Effector memory CD8-positive, alpha-beta T cell (primary cell): ENCODE data around the gene CCDC33.
A peak's percentile ranks its signal among the peaks of the same experiment; 100 is the strongest.

Source experiments
- ATAC-seq: fragments of 150-1000 bp; cut with Tn5 transposase; replicated peaks from 2 replicates; pipeline ENCODE4 v1.10.0; 2021; ENCODE audit warnings: mild to moderate bottlenecking, moderate library complexity
- DNase-seq, 3 experiments: peaks; one replicate each; pipeline ENCODE4 v3.0.0; 2021
- H3K27ac Mint-ChIP-seq, 2 donors: one replicate each; pipeline ENCODE4 v1.8.0; 2022; ENCODE audit warnings: mild to moderate bottlenecking in 2 of 2, mixed read lengths in 2 of 2, moderate library complexity in 2 of 2
- H3K27me3 Mint-ChIP-seq, 2 donors: one replicate each; pipeline ENCODE4 v1.8.0; 2022; ENCODE audit warnings: mixed read lengths in 2 of 2
- H3K36me3 Mint-ChIP-seq: one replicate; pipeline ENCODE4 v1.8.0; 2022; ENCODE audit warnings: mild to moderate bottlenecking, moderate library complexity, mixed read lengths; ENCODE audit not compliant: insufficient read depth
- H3K4me1 Mint-ChIP-seq, 2 donors: one replicate each; pipeline ENCODE4 v1.8.0; 2022; ENCODE audit warnings: low read depth in 2 of 2, mixed read lengths in 2 of 2
- H3K4me3 Mint-ChIP-seq, 2 donors: one replicate each; pipeline ENCODE4 v1.8.0; 2022; ENCODE audit warnings: mild to moderate bottlenecking in 2 of 2, mixed read lengths in 2 of 2, moderate library complexity in 2 of 2
- H3K9me3 Mint-ChIP-seq, 2 donors: one replicate each; pipeline ENCODE4 v1.8.0; 2022; ENCODE audit warnings: mixed read lengths in 2 of 2

Gene CCDC33

DNA sequence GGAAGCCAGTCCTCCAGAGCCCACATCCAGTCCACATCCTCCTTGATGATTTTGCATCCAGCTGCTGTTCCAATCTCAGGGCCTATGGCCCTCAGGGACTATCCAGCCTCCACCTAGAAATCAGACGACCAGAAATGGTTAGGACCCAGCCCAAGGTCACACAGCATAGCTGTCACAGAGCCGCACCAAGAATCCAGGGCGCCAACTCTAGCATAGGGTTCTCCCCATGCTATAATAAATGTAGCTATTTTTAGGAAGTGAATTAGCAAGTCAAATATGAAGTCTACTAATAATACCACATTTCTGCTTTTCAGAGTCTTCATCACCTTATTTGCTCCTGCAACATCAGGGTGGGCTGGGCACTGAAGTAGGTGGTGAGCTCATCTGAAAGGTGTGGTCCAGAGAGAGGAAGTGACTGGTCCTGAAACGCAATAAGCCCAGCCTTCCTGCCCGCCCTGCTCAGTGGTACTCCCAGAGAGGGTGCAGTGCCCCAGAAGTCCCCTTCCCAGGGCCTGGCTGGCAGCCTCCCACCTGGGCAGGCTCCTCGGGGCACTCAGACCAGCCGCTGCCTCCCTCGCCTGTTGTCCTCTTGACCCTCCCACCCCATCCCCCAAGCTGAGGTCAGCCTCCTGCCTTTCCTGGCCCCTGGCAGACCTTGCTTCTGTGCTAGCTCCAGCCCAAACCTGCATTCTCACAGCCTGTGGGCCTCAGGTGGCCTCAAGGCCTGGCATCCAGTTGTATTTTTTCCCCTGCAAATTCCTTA lies 148.9 kb downstream of the CCDC33 start:
- peak overlapping the region in 1 of 2 donors; percentile 22 for H3K4me3 Mint-ChIP-seq
- peaks cover 21 to 25% of the 10 kb centered on the region in 2 donors for H3K4me1 Mint-ChIP-seq
- H3K27me3 Mint-ChIP-seq, result peaks cover 0 to 12% of the 10 kb centered on the region in 2 donors
- peak; percentile 73 for ATAC-seq
- H3K27ac Mint-ChIP-seq, result peak overlapping the region; percentile 30 to 96
- no peaks in the 10 kb centered on the region for H3K36me3 Mint-ChIP-seq
- H3K9me3 Mint-ChIP-seq, result no peaks in the 10 kb centered on the region
- peak in 1 of 3 experiments; percentile 41 for DNase-seq

DNA sequence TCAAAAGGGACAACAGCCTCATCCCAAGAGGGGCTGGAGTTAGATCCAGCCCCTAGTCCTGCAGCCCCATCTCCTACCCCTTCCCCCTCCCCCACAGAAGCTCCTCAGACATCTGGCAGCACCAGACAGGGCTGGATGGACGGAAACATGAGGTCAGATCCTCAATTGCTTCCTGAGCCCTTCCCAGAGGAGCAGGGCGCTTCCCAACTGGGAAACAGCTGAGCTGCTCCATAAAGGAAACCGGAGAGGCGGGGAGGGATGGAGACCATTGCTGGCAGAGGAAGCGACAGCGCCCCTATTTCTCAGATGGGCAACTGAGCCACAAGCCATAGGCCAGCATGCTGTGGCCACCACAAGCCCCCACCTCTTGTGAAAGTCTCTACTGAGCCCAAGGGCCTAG lies 149.6 kb downstream of the CCDC33 start:
- Mint-ChIP-seq H3K4me3 (peak overlapping the region in 1 of 2 donors; percentile 22), H3K9me3 (no peaks in the 10 kb centered on the region), H3K4me1 (peaks cover 24 to 25% of the 10 kb centered on the region in 2 donors), H3K27ac (peak overlapping the region; percentile 30 to 96), H3K27me3 (peaks cover 0 to 9% of the 10 kb centered on the region in 2 donors), H3K36me3 (no peaks in the 10 kb centered on the region)
- ATAC-seq, result no peak
- no peak for DNase-seq
